Neural cell (in vitro differentiated cells): ENCODE results near the gene FRRS1L. TPM values are rescaled to one million over a fixed set of nuclear protein-coding genes. Genes with fewer than 3 reads are reported as not detected.

Experiments
- H2AFZ ChIP-seq: fragments of 200-600, 300-800 bp; sonication (generic), shearing (Covaris generic); 2 replicates; pipeline ENCODE4 v1.6.0; 2014; ENCODE audit warnings: low read depth, mild to moderate bottlenecking, antibody characterized with exemption, low read length, moderate library complexity
- H3F3A ChIP-seq: fragments of 200-600 bp; shearing (Covaris generic); 2 replicates; pipeline ENCODE4 v1.6.1; 2016; ENCODE audit warnings: mild to moderate bottlenecking, moderate library complexity, mixed read lengths, antibody characterized with exemption, low read length; ENCODE audit not compliant: insufficient read depth, poor library complexity, severe bottlenecking
- H3K27ac ChIP-seq: fragments of 200-600, 300-800 bp; sonication (generic), shearing (Covaris generic); 2 replicates; pipeline ENCODE4 v1.5.1; 2014; ENCODE audit warnings: mild to moderate bottlenecking, low read length, moderate library complexity
- H3K27me3 ChIP-seq: fragments of 300-800, 200-600 bp; sonication (generic), shearing (Covaris generic); 2 replicates; pipeline ENCODE4 v1.6.0; 2014; ENCODE audit warnings: mild to moderate bottlenecking, low read depth, low read length, moderate library complexity; ENCODE audit not compliant: insufficient read depth
- H3K36me3 ChIP-seq: fragments of 300-800, 200-600 bp; sonication (generic), shearing (Covaris generic); 2 replicates; pipeline ENCODE4 v1.5.1; 2014; ENCODE audit warnings: mild to moderate bottlenecking, antibody characterized with exemption, low read length, moderate library complexity; ENCODE audit not compliant: insufficient read depth
- H3K4me2 ChIP-seq: fragments of 300-800, 200-600 bp; sonication (generic), shearing (Covaris generic); 2 replicates; pipeline ENCODE4 v1.6.0; 2014; ENCODE audit warnings: mild to moderate bottlenecking, low read length
- H3K4me3 ChIP-seq: fragments of 300-800, 200-600 bp; sonication (generic), shearing (Covaris generic); 2 replicates; pipeline ENCODE4 v1.5.1; 2014; ENCODE audit warnings: mild to moderate bottlenecking, low read length, moderate library complexity
- H3K79me2 ChIP-seq: fragments of 200-600 bp; shearing (Covaris generic); replicated peaks from 2 replicates; pipeline ENCODE4 v1.6.0; 2014; ENCODE audit warnings: mild to moderate bottlenecking, low read length, moderate library complexity; ENCODE audit not compliant: insufficient read depth
- H3K9ac ChIP-seq: fragments of 300-800, 200-600 bp; sonication (generic), shearing (Covaris generic); 2 replicates; pipeline ENCODE4 v1.6.1; 2016; ENCODE audit warnings: mild to moderate bottlenecking, low read length, mixed read lengths
- H3K9me2 ChIP-seq: fragments of 200-600 bp; shearing (Covaris generic); 2 replicates; pipeline ENCODE4 v1.6.1; 2016; ENCODE audit warnings: mild to moderate bottlenecking, low read length, mixed read lengths; ENCODE audit not compliant: insufficient read depth
- H3K9me3 ChIP-seq: fragments of 200-600, 300-800 bp; sonication (generic), shearing (Covaris generic); 2 replicates; pipeline ENCODE4 v1.6.1; 2016; ENCODE audit warnings: mild to moderate bottlenecking, mixed run types, low read length, moderate library complexity, mixed read lengths
- H4K20me1 ChIP-seq: fragments of 200-600 bp; shearing (Covaris generic); 2 replicates; pipeline ENCODE4 v1.6.1; 2016; ENCODE audit warnings: mild to moderate bottlenecking, mixed run types; ENCODE audit not compliant: insufficient read depth
- EP300 ChIP-seq: fragments of 450-650 bp; conservative IDR thresholded peaks from 2 replicates; pipeline ENCODE4 v1.6.1; 2014; ENCODE audit warnings: antibody characterized with exemption, mild to moderate bottlenecking, moderate library complexity; ENCODE audit not compliant: poor library complexity, severe bottlenecking
- EZH2 ChIP-seq: fragments of 200-600, 300-800 bp; shearing (Covaris generic), sonication (generic); IDR thresholded peaks from 2 replicates; pipeline ENCODE4 v1.6.1; 2014; ENCODE audit warnings: antibody characterized with exemption, low read length, borderline replicate concordance, mild to moderate bottlenecking; ENCODE audit not compliant: insufficient read depth, poor library complexity, severe bottlenecking
- MXI1 ChIP-seq: fragments of 450-650 bp; conservative IDR thresholded peaks from 2 replicates; pipeline ENCODE4 v1.6.1; 2014; ENCODE audit warnings: antibody characterized with exemption, mild to moderate bottlenecking; ENCODE audit not compliant: poor library complexity, severe bottlenecking
- POLR2AphosphoS5 ChIP-seq: IDR thresholded peaks from 2 replicates; pipeline ENCODE4 v1.6.1; 2012
- RAD21 ChIP-seq: fragments of 450-650 bp; conservative IDR thresholded peaks from 2 replicates; pipeline ENCODE4 v1.6.1; 2014; ENCODE audit warnings: antibody characterized with exemption, mild to moderate bottlenecking, moderate library complexity
- SMC3 ChIP-seq: fragments of 450-650 bp; conservative IDR thresholded peaks from 2 replicates; pipeline ENCODE4 v1.6.1; 2014; ENCODE audit warnings: antibody characterized with exemption, mild to moderate bottlenecking, moderate library complexity; ENCODE audit not compliant: poor library complexity
- TAF1 ChIP-seq: IDR thresholded peaks from 2 replicates; pipeline ENCODE4 v1.6.1; 2012; ENCODE audit warnings: low read depth
- polyA plus RNA-seq: library from polyadenylated mRNA; depleted of rRNA; stranded (reverse); fragments of >200 nt; gene quantifications from 2 replicates; pipeline ENCODE4 v1.2.3, GENCODE V29; 2014
- TF ChIP-seq, protein P1 (sequence below): fragments of 450-650 bp; IDR thresholded peaks from 2 replicates; pipeline ENCODE4 v1.5.1; 2014; ENCODE audit warnings: antibody characterized with exemption, mild to moderate bottlenecking, moderate library complexity; ENCODE audit not compliant: poor library complexity, severe bottlenecking
- TF ChIP-seq, protein P2 (sequence below): IDR thresholded peaks from 2 replicates; pipeline ENCODE4 v1.6.1; 2012; ENCODE audit warnings: borderline replicate concordance

The FRRS1L gene
- polyA plus RNA-seq, 1 donor from 2014 or later = 20.4 TPM

DNA sequence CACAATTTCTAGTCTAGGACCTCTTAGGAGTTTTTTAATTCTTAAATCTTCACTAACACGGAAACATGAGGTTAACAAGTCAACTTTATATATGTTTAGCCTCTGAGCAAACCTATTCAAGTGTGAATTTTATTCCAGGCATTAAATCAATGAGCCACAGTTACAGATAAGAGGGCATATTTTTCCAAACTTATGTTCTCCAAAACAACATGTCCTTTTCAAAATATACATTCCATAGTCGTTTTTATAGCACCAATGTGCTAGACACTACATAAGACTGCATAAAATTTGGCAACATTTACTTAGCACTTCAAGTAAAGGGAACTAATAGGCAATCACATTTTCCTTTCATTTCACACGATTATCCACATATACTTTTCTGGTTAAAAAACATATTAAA is 53.8 kb downstream of the FRRS1L start:
- no peaks in the 10 kb centered on the region for H3K9me2 ChIP-seq
- no peaks in the 10 kb centered on the region for H3F3A ChIP-seq
- no peaks in the 10 kb centered on the region for H3K9me3 ChIP-seq
- H4K20me1 ChIP-seq = no peaks in the 10 kb centered on the region
- no peak overlapping the region for H3K4me2 ChIP-seq
- peaks cover 83% of the 10 kb centered on the region for H3K79me2 ChIP-seq
- no peak overlapping the region for H3K4me3 ChIP-seq
- no peaks in the 10 kb centered on the region for H3K36me3 ChIP-seq
- no peak overlapping the region for H3K27ac ChIP-seq
- H3K27me3 ChIP-seq = no peaks in the 10 kb centered on the region
- H3K9ac ChIP-seq = no peak overlapping the region
- H2AFZ ChIP-seq = no peak overlapping the region
- no peak for TF ChIP-seq EZH2
- TF ChIP-seq EP300 = no peak
- TF ChIP-seq, protein P1, sequence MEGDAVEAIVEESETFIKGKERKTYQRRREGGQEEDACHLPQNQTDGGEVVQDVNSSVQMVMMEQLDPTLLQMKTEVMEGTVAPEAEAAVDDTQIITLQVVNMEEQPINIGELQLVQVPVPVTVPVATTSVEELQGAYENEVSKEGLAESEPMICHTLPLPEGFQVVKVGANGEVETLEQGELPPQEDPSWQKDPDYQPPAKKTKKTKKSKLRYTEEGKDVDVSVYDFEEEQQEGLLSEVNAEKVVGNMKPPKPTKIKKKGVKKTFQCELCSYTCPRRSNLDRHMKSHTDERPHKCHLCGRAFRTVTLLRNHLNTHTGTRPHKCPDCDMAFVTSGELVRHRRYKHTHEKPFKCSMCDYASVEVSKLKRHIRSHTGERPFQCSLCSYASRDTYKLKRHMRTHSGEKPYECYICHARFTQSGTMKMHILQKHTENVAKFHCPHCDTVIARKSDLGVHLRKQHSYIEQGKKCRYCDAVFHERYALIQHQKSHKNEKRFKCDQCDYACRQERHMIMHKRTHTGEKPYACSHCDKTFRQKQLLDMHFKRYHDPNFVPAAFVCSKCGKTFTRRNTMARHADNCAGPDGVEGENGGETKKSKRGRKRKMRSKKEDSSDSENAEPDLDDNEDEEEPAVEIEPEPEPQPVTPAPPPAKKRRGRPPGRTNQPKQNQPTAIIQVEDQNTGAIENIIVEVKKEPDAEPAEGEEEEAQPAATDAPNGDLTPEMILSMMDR = no peak
- no peak for TF ChIP-seq POLR2AphosphoS5
- TF ChIP-seq, protein P2, sequence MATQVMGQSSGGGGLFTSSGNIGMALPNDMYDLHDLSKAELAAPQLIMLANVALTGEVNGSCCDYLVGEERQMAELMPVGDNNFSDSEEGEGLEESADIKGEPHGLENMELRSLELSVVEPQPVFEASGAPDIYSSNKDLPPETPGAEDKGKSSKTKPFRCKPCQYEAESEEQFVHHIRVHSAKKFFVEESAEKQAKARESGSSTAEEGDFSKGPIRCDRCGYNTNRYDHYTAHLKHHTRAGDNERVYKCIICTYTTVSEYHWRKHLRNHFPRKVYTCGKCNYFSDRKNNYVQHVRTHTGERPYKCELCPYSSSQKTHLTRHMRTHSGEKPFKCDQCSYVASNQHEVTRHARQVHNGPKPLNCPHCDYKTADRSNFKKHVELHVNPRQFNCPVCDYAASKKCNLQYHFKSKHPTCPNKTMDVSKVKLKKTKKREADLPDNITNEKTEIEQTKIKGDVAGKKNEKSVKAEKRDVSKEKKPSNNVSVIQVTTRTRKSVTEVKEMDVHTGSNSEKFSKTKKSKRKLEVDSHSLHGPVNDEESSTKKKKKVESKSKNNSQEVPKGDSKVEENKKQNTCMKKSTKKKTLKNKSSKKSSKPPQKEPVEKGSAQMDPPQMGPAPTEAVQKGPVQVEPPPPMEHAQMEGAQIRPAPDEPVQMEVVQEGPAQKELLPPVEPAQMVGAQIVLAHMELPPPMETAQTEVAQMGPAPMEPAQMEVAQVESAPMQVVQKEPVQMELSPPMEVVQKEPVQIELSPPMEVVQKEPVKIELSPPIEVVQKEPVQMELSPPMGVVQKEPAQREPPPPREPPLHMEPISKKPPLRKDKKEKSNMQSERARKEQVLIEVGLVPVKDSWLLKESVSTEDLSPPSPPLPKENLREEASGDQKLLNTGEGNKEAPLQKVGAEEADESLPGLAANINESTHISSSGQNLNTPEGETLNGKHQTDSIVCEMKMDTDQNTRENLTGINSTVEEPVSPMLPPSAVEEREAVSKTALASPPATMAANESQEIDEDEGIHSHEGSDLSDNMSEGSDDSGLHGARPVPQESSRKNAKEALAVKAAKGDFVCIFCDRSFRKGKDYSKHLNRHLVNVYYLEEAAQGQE = no peak
- no peak for TF ChIP-seq MXI1
- no peak for TF ChIP-seq TAF1
- no peak for TF ChIP-seq SMC3
- TF ChIP-seq RAD21 = no peak

DNA sequence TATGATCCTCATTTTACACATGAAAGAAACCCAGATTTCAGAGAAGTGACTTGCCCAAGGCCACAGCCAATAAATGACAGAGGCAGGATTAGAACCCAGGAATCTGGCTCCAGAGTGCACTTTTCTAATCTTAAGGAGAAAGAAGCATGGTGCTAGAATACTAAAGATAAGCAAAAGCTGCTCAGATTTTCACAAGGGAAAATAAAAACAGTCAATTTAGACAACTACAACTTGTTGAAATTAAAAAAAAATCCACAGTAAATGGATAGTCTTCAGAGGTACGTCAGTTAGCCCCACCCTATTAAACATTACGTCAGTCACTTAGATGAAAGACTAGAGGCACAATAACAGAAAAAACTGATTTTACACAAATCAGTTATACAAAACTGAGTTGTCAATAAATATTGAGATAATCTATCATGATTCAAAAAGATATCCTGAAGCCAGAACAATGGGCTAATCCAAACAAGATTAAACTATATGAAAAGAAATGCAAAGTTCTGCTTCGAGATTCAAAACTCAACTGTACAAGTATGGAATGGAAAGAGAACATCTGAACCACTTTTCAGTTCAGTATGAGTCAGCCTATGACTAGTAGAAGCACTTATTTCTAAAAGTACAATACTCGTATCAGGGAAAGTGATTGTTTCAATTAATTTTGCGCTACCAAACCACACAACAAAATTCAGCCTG is 56.6 kb downstream of the FRRS1L start:
- Histone ChIP-seq H2AFZ (no peak overlapping the region), H3K4me2 (no peak overlapping the region), H3K36me3 (no peaks in the 10 kb centered on the region), H3K27ac (no peak overlapping the region), H3K9me3 (no peaks in the 10 kb centered on the region), H3K79me2 (peaks cover 70% of the 10 kb centered on the region), H3K4me3 (no peak overlapping the region), H3F3A (no peaks in the 10 kb centered on the region), H3K27me3 (no peaks in the 10 kb centered on the region), H3K9me2 (no peaks in the 10 kb centered on the region), H3K9ac (no peak overlapping the region), H4K20me1 (no peaks in the 10 kb centered on the region)
- TF ChIP-seq EZH2 (no peak), EP300 (no peak), RAD21 (no peak), SMC3 (no peak), MXI1 (no peak), TAF1 (no peak), POLR2AphosphoS5 (no peak)
- TF ChIP-seq, protein P2 = no peak
- TF ChIP-seq, protein P1 = no peak
